22Rv1 (cell line): ENCODE measurements around the gene ZMYM2.

ENCODE experiments used
- CTCF ChIP-seq: fragments of 450-650 bp; IDR thresholded peaks from 2 replicates; pipeline ENCODE4 v1.5.1; 2017; ENCODE audit warnings: mild to moderate bottlenecking
- ZFX ChIP-seq: fragments of 450-650 bp; IDR thresholded peaks from 2 replicates; pipeline ENCODE4 v1.6.1; 2017; ENCODE audit warnings: antibody characterized with exemption, borderline replicate concordance

DNA sequence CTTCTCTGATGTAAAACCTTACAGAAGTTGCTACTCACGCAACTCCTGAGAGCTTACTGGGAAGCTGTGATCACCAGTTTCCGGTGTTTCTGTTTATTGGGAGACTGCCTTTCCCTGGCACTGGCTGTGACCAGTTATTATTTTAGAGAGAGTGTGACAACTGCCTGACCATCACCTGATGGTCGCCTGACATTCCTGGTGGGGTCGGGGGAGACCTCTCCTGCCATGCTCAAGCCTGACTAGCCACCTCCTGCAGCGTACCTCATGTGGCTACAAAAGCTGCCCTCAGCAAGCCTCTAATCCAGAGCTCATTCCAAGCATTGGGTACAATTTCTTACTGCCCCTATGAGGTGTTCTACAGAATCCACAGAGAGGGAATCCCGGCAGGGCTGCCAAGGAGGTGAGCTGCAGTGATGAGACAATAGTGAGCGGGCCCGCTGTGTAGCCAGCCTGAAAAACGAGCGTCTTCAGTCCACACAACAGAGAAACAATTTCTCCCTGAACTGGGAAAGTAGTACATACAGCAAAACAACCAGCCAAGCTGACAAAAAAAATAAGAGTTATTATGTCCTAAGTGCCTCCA lies 173.6 kb downstream of the ZMYM2 start:
- TF ChIP-seq CTCF (no peak), ZFX (no peak)
